G401.6 (cell line): ENCODE results near the gene PPA2.
A peak's percentile ranks its signal among the peaks of the same experiment; 100 is the strongest.
"Not testable (repeated sequence)": the region's sequence is repeated elsewhere in the genome, so short reads cannot be mapped to it uniquely, and the experiment has no call there.

Source experiments
- FAIRE-seq: peaks from 2 replicates; lab custom pipeline; 2012; peaks lifted over from hg19 to GRCh38; lab: Jason Lieb, UNC

PPA2 gene

DNA sequence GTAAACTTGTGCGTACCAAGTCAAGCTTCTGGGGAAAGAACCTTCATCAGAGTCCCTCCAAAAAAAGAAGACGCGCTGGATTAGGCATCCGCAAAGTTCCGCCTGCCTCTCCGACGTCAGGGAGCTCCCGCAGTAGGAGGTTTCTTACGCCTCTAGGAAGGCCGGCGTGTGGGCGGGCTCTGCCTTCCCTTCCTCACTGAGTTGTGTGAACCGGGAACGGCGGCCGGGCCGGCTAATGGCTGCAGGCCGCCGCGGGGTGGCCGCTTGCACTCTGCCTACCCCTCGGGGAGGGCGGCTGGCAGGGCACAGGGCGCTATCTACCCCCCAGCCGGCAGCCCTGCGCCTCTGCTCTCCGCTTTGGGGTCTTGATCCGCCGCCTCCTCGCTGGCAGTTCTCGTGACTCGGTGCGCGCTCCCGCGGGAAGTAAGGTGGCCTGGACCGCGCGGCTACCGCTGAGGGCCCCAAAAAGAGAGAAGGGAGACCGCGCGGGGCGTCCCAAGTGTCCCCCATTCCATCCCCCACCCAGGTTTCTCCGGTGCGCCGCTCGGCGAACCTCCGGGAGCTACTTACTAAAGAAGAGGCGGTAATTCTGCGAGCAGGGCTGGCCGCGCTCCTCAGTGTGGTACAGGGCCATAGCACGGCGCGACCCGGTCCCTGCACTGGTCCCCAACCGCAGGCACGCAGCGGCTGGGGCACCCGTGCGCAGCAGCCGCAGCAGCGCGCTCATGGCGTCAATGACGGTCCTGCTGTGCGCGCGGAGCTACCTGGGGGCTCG is at the start of gene PPA2:
Gene PPA2, minus strand, starts transcription at position 739 of the 775 bp plus-strand sequence. Its CDS starts 12 bp downstream, at position 727.
- FAIRE-seq, result peak; percentile 33

DNA sequence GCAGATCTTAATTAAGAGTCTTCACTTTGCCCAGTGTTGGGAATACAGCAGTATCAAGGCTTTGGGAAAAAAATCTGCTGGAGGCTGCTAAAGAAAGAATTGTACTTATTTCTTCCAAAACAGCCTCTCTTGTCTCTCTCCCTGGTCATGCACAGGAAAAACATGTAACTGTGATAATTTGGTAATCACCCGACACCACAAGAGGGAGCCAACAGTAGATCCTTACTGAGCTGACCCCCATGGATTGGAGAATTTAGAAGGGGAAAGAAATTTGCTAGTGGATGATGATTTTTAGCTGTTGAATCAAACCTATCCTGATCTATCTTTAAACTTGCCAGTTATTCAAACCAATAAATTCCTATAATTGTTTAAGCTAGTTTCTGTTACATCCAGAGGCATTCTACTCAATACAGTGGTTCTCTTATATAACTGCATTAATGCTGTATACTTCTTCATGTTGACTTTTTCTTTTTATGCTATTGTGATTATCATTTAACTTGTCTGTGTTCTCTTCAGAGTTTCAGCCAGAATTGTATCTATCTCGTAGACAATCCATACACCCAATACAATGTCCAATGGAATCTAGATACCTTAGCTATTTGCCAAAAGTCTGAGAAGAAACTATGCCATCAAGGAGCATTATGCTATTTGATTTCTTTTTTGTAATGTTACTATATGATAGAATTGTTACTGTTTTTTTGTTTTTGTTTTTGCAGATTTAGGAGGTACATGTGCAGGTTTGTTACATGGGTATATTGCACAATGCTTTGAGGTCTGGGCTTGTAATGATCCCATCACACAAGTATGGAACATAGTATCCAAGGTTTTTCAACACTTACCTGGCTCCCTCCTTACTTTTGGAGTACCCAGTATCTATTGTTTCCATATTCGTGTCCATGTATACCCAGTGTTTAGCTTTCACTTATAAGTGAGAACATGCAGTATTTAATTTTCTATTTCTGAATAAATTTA is 47.2 kb upstream of the PPA2 start:
- peak; percentile 91 for FAIRE-seq

DNA sequence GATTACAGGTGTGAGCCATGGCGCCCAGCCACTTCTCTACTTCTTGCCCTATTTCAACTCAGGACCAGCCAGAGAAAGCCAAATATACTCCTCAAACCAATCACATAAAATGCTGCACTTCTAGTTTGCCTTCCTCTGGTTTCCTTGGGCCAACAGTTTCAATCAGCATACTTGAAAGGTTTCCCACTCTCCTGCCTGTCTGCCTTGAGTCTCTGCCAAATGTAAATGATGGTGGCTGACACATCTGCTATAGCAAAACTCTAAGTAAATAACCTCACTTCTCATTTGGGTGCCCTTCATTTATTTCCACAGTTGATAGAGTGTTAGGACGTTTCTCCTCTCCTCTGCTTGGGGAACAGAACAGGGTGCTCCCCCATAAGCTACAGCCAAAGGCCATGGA is 36.4 kb upstream of the PPA2 start:
- FAIRE-seq, result no peak

DNA sequence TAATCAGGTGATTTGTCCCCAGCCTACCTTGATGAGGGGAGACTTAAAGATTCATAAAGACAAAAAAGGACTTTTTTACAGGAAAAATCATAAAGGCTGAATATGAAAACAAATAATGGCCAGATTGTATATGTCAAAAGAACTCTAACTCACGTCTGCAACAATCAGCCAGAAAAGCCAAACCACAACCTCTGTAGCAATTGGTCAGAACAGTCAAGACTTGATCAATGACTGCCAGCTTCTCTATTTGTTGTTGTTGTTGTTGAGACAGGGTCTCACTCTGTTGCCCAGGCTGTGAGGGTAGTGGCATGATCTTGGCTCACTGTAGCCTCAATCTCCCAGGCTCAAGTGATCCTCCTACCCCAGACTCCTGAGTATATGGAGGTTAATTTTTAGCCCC is 35.9 kb upstream of the PPA2 start:
- no peak for FAIRE-seq

DNA sequence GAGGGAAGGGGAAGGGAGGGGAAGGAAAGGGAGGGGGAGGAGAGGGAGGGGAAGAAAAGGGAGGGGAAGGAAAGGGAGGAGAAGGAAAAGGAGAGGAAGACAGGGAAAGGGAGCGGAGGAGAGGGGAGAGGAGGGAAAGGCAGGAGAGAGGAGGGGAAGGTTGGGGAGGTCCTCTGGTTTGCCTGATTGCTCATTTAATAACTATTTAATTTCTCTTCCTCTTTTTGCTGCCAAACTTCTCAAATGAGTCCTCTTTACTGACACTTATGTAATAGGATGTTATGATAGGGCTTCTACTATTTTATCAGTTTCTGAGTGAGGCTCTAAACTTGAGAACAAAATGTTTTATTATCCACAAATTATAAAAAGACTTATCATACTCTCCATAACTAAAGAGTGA is 35.4 kb upstream of the PPA2 start:
- FAIRE-seq, result no peak

DNA sequence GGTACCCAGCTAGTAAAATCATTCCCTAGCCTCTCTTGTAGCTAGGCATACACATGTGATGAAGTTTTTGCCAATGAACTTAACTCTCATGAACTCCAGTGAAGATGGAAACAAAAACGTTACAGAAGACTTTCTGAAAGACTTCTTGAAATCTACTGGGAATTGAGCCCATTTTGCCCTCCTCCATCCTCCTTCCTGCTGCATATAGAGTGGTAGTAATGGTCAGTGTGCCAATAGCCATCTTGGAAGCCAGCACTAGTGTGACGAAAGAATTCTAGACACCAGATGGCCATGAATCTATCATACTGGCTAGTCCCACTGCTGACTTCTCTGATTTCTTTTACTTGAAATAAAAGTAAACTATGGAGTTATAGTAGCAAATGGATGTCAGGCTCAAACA is 30.9 kb upstream of the PPA2 start:
- FAIRE-seq, result no peak

DNA sequence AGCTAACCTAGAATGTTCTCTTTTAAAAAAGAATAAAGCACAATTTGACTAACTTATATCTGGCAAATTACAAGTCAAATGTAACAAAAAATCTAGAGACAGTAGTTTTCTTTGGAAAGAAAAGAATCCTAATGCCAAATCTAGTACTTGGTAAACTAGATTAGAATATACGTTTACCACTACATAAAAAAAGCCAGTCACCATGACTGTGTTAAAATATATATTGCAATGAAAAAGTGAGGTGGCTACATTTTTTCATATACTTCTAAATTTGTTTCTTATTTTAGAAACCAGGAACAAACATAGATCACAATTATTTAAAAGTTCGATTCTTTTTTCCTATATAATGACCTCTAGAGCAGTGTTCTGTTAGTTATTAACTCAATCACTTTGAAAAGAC is 29.6 kb upstream of the PPA2 start:
- FAIRE-seq, result no peak

DNA sequence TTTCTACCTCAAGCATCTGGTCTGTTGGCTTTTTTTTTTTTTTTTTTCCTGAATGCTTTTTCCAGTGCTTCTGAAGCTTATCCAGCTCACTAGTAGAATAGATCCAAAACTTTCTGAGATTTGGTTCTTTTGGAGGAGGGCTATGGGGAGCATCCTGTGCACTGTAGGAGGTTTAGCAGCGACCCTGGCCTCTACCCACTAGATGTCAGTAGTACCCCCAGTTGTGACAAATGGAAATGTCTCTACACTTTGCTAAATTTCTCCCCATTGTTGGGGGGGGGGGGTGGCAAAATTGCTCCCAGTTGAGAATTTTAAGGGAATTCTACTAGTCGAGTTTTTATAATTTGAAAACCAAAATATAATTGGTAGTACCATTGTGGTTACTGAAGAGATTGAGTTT is 23.0 kb upstream of the PPA2 start:
- FAIRE-seq, result no peak

DNA sequence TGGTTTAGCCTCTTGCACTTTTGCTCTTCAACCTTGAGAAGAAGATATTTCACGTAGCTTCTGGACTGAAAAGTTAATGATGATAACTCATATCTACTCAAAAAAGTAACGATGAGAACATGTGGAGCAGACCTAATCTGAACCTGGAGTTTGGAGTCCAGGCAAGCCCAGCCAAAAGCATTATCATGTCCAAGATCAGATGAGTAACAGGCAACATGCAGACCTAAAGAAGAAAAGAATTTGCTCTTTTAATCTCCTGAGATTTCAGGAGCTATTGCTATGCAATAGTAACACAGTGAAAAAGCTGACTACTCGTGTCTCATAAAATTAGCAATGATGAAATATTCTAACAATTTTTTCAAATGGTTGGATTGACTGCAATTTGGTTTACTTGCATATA is 21.8 kb upstream of the PPA2 start:
- FAIRE-seq, result no peak

DNA sequence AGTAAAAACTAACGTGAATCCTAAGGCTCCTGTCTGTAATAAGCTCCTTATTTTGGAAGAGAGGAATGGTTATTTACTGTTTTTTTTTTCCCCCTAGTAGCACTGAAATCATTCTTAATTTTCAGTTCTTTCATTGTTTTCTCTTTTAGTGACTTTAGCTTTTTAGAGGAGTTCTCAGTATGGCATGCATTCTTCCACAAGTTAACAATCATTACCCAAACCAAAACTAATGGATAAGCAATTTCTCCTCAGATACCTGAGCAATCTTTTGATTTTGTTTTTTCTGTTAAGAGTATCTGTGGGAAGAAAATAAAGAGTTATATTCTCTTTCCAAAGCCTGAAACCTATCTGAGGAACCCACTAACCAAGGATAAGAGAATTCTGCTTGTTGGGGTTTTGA is 16.7 kb upstream of the PPA2 start:
- no peak for FAIRE-seq

DNA sequence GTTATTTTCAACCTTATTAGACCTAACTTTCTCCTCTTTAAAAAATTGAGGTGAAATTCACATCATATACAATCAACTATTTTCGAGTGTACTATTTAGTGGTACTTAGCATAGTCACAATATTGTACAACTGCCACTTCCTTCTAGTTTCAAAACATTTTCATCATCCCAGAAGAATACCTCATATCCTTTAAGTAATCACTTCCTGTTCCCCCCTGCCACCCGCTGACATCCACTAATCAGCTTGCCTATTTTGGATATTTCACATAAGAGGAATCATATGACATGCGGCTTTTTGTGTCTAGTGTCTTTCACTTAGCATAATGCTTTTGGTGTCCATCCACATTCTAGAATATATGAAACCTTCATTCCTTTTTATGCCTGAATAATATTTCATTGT is 10.0 kb upstream of the PPA2 start:
- no peak for FAIRE-seq

DNA sequence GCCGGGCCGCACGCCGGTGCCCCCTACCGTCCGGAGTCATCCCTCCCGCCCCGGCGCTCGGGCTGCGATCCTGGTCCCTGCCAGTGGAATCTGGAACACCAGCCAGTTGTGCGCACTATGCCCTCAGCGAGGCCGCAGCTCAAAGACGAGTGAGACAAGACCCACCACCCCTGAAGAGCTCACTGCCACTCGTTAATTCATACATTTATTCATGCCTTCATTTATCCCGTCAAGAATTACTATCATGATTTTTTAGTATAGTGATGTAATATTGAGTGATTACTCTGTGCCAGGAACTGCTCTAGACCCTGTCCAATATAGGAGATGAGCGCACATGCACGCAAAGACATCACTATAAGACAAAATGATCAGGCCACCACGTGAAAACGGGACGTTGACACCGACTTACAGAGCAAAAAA is 247 bp upstream of the PPA2 start:
- FAIRE-seq, result no peak

DNA sequence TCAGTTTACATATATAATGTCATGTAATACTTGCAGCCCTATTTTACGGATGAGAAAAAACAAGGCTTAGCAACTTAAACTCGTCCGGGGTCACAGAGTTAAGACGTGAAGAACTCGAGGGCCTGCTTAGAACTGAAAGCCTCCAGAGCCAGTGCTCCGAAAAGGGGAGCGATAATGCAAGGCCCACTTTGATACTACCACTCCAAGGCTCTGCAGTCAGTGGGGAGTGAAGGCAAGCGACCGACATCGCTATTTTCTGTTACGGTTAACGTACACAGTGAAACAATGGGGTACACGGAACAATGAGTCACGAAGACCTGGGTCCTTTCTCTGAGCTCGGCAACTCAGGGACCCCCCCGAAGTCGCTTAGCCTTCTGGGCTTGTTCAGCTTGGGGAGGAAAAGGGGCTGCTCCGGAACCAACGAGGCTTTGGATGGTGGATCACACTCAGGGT is 965 bp downstream of the PPA2 start:
- no peak for FAIRE-seq

DNA sequence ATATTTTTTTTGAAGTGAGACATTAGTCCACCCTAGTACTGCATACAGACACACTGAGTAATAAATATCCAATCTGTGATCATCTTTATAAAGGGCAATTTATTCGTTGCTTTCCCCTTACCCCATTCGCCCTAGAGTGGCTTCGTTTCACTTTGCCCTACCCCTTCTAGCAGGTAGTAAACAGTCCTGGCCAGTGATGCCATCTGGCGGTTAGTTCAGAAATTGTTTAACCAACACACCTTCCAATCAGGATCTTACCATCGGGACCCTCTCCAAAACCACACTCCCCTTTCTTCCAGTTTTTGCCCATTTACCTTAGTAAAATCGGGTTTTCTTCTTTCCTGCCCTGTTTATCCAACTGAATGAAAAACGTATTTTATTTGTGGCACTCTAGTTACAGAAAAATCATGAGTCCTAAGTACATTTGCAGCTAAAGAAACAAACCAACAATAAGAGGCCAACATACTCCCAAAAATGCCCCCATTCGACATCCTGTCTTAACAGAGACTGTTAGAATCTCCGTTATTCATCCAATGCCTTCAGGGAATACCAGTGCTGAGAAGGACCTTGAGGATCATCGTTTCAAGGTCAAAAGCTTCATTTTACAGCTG is 2.2 kb downstream of the PPA2 start:
- peak; percentile 68 for FAIRE-seq

DNA sequence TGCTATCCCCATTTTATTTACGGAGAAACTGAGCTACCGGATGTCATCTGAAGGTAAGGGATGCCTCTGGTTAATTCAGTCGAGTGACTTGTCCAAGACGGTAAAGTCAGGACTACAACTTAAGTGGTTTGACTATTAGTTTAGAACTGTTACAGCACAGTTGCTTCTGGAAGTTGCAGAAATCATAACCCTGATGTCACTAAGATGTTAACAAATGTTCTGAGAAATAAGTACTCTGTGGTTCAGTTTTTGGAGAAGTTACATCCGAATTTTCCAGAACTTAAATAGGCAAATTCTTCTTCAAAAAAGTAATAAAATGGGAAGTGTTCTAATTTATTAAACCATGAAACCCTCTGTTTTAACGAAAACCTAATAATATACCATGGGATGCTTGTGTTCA is 3.1 kb downstream of the PPA2 start:
- no peak for FAIRE-seq

DNA sequence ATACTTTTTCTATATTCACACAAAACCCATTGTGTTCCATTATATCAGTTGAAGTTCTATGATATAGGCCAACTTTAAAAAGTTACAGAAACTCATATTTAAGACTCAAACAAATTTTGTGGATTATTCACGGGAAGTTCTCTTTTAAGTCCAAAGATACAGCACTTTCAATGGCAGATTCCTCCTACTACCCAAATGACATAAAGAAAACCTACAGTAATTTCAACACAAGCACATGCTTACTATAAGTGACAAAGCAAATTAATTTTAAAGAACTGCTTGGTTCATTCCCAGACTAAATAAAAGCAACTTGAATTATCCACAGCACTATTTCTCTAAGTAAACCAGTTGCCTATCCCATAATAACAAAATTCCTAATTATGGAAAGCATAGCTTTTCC is 4.1 kb downstream of the PPA2 start:
- no peak for FAIRE-seq

DNA sequence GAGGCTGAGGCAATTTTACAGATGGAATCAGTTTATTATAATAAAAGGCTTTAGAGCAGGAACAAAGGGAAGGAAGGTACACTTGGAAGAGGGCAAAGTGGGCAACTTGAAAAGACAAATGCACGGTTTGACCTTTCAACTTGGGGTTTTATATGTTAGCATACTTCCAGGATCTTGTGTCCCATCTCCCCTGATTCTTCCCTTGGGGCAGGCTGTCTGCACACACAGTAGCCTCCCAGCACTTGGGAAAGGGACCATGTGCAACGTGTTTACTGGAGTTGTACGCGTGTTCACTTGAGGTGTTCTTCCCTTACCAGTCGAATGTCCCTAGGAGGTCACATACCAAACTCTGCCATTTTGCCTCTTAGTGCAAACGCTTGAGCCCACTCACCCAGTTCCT is 7.3 kb downstream of the PPA2 start:
- no peak for FAIRE-seq

DNA sequence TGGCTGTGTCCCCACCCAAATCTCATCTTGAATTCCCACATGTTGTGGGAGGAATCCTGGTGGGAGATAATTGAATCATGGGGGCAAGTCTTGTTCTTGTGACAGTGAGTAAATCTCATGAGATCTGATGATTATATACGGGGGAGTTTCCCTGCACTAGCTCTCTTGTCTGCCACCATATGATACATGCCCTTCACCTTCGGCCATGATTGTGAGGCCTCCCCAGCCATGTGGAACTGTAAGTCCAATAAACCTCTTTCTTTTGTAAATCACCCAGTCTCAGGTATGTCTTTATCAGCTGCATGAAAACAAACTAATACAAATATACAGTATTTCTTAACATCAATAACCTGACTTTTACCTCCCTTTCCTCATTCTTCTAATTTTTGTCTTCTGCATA is 9.3 kb downstream of the PPA2 start:
- FAIRE-seq, result not testable (repeated sequence)

DNA sequence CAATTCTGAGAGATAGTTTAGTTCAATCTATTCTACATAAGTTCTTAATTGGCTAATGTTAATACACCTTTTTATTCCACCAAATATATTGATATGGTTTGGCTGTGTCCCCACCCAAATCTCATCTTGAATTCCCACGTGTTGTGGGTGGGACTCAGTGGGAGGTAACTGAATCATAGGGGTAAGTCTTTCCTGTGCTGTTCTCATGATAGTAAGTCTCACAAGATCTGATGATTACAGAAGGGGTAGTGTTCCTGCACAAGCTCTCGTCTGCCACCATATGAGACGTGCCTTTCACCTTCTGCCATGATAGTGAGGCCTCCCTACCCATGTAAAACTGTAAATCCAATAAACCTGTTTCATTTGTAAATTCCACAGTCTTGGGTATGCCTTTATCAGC is 11.3 kb downstream of the PPA2 start:
- no peak for FAIRE-seq

DNA sequence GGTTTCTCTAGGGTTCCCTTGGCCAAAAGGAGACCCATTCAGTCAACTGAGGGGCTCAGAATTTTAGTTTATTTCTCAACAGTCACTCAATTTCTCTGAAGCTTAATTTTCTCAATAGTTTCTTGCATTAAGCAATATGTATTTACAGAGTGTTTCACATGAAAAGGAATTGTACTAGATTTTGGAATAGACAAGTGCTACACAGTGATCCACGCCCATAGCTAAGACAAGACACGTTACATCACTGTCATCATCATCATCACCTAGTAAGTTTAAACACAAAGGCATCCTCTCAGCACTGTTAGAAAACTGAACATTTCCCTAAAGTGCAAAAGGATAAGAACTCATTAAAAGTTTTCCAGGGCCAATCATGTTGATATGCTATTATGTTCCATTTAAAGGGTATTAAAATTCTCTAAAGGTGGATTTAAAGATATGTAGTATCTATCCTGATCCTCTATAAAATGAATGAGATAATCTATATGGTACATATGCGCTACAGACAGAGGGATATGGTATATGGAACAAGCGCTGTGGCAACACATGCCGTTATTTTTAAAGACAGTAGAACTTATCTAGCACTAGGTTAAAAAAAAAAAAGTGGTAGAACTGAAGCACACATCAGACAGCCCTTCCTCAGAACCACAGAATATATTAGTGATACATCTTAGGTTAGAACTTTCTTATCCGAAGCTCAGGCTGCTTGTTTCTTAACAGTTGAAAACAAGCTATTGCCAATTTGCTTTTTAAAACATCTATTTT is 12.1 kb downstream of the PPA2 start:
- FAIRE-seq, result no peak

DNA sequence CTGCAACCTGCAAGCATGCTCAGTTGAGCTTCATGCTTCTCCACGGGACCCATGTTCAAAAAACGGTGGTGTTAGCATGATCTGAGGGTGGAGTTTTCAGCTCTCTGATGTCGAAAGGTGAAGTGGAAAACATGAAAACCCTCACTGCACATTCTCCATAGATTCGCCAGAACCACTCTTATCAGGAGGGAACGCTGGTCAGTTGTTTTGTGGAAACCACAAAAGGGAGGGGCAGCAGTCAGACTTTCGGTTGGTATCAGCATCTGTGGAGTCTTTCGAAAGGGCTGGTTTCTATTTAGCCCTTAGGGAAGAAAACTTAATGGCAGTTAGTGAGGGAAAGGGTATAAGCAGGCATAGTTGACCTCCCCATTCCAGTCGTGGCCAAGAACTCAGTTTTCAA is 12.6 kb downstream of the PPA2 start:
- FAIRE-seq, result no peak

DNA sequence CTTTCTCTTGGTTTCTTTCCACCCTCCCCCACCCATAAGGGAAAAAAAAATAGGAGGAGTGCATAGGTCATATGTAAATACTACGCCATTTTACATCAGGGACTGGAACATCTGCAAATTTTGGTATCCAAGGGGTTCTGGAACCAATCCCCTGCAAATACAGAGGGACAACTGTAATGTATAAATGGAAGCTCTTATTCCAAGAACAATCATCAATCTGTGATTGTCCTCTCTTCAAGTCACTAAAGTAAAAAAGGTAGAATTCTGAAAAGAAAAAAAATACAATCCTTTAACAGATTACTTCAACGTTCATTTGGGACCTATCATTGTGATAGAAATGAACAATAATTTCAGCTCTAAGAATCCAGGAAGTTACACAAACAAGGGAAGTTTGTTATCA is 13.6 kb downstream of the PPA2 start:
- no peak for FAIRE-seq
